ENCODE data around the gene SVOP. TPM values are rescaled to one million over a fixed set of nuclear protein-coding genes. Genes with fewer than 3 reads are reported as not detected.

SVOP gene
- polyA plus RNA-seq, 3 donors from 2014 or later, result not detected

GRCh38 chr12:108921946-108922345 lies 98.9 kb downstream of the SVOP start:
- H3K36me3 Mint-ChIP-seq, result no peaks in the 10 kb centered on the region
- no peak overlapping the region for H3K27ac Mint-ChIP-seq
- H3K27me3 Mint-ChIP-seq (ENCODE audit: low read depth in 3 of 3), result peaks cover 2 to 3% (median 3%) of the 10 kb centered on the region in 3 donors
- no peak overlapping the region for H3K4me3 Mint-ChIP-seq
- no peak for DNase-seq
- H3K4me1 Mint-ChIP-seq, result no peaks in the 10 kb centered on the region
- peaks cover 0 to 6% (median 0%) of the 10 kb centered on the region in 6 donors for H3K9me3 Mint-ChIP-seq

DNA sequence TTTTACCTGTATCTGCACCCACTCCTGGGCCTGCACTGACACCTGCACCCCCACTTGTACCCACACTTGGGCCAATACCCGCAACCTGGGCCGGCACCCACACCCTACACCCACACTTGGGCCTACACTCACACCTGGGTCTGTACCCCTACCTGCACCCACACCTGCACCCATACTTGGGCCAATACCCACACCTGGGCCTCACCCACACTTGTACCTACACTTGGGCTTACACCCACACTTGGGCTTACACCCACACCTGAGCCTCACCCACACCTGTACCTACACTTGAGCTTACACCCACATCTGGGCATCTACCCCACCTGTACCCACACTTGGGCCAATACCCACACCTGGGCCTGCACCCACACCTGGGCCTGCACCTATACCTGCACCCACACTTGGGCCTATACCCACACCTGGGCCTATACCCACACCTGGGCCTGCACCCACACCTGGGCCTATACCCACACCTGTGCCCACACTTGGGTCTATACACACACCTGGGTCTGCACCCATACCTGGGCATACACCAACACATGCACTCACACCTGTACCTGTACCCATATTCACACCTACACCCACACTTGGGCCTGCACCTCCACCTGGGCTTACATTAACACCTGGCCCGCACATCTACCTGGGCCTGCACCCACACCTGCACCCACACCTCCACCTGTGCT lies 101.8 kb downstream of the SVOP start:
- H3K4me3 Mint-ChIP-seq, result no peak overlapping the region
- no peak for DNase-seq
- peaks cover 3 to 6% (median 3%) of the 10 kb centered on the region in 3 donors for H3K27me3 Mint-ChIP-seq (ENCODE audit: low read depth in 3 of 3)
- H3K9me3 Mint-ChIP-seq, result peaks cover 0 to 3% (median 0%) of the 10 kb centered on the region in 6 donors
- H3K36me3 Mint-ChIP-seq, result no peaks in the 10 kb centered on the region
- H3K27ac Mint-ChIP-seq, result no peak overlapping the region
- H3K4me1 Mint-ChIP-seq, result no peaks in the 10 kb centered on the region

DNA sequence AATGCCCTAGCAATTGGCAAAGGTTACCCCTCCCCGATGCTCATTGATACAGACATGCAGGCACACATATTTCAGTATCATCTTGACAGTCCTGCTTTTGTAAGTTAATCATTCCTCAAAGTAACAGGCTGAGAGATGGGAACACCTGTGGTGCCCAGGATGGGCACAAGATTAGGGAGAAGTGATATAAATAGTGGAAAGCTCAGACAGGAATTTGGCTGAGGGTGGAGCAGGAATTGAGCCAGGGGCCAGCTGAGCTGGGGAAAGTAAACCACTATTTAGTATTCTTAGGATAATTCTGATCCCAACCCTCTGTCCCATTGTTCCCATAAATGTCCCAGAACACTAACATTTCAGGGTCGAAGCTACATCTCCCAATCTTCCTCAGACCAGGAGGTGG lies 102.7 kb downstream of the SVOP start:
- Mint-ChIP-seq H3K27me3 (ENCODE audit: low read depth in 3 of 3) (peaks cover 3 to 6% (median 6%) of the 10 kb centered on the region in 3 donors), H3K4me3 (no peak overlapping the region), H3K27ac (no peak overlapping the region), H3K9me3 (peaks cover 0 to 3% (median 0%) of the 10 kb centered on the region in 6 donors), H3K36me3 (no peaks in the 10 kb centered on the region), H3K4me1 (no peaks in the 10 kb centered on the region)
- no peak for DNase-seq

- no peak for DNase-seq
- Mint-ChIP-seq H3K27me3 (ENCODE audit: low read depth in 3 of 3) (peaks cover 2 to 10% (median 6%) of the 10 kb centered on the region in 3 donors), H3K36me3 (no peaks in the 10 kb centered on the region), H3K27ac (no peak overlapping the region), H3K4me1 (no peaks in the 10 kb centered on the region), H3K9me3 (peaks cover 0 to 3% (median 0%) of the 10 kb centered on the region in 6 donors), H3K4me3 (no peak overlapping the region)
Observed at GRCh38 chr12:108916336-108916735, 104.5 kb downstream of the SVOP start.

DNA sequence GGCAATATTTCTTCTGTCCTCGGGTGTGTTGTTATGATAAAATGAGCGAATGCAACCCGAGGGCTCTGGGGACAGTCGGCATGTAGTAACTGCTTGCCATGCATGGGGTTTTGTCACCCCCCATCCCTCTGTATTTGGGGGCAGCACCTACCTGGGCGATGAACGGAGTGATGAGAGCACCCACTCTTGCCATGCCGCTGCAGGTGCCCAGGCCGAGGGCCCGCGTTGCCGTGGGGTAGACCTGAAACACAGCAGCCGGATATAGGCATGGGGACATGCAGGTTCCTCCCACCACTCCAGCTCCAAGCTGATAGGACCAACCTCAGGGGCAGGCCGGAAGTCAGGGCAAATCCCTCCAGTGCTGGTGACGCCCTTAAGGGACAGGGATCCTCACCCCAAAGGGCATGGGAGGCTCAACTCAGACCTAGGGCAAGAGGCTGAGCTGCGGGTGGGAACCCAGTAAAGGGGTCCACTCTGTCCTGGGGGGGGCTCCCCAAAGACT lies 105.2 kb downstream of the SVOP start:
- Mint-ChIP-seq H3K36me3 (no peaks in the 10 kb centered on the region), H3K27me3 (ENCODE audit: low read depth in 3 of 3) (peaks cover 2 to 10% (median 7%) of the 10 kb centered on the region in 3 donors), H3K4me3 (no peak overlapping the region), H3K27ac (no peak overlapping the region), H3K4me1 (no peaks in the 10 kb centered on the region), H3K9me3 (no peaks in the 10 kb centered on the region)
- DNase-seq, result no peak

DNA sequence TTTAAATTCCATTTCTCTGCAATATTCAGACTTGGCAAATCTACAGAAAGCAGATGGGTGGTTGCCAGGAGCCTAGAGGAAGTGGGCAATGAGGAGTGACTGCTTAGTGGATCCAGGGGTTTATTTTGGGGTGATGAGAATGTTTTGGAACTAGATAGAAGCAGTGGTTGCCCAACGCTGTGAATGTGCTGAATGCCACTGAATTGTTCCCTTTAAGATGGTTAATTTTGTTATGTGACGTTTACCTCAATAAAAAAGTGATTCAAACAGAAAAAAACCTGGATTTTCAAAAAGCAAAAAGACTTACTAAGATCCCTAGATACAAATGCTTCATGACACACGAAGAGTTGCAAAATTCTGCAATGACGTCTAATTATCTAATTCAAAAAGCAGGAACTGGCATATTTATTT lies 106.7 kb downstream of the SVOP start:
- H3K36me3 Mint-ChIP-seq, result no peaks in the 10 kb centered on the region
- H3K27ac Mint-ChIP-seq, result no peak overlapping the region
- H3K4me1 Mint-ChIP-seq, result no peaks in the 10 kb centered on the region
- H3K4me3 Mint-ChIP-seq, result no peak overlapping the region
- peaks cover 0 to 12% (median 5%) of the 10 kb centered on the region in 3 donors for H3K27me3 Mint-ChIP-seq (ENCODE audit: low read depth in 3 of 3)
- no peaks in the 10 kb centered on the region for H3K9me3 Mint-ChIP-seq
- no peak for DNase-seq

DNA sequence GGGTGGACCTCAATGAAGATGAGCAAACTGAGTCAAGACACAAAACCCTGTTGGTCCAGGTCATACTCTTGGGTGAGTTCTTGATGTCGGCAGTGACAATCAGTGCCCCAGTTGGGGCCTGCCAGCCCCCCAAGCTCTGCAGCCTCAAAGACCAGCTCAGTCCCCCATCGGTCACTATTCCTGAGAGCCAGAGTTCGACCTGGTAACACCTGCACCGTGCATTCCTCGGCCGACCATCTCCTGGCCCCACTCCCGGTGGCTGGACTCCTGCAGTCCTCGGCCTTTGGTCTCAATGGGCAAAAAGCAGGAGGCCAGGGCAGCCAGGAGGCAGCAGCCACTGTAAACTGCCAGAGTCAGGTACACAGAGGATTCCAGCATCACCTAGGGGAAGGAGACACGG lies 108.5 kb downstream of the SVOP start:
- H3K36me3 Mint-ChIP-seq, result no peaks in the 10 kb centered on the region

GRCh38 chr12:108911915-108912314 lies 109.0 kb downstream of the SVOP start:
- H3K4me3 Mint-ChIP-seq, result no peak overlapping the region
- H3K27ac Mint-ChIP-seq, result no peak overlapping the region
- no peaks in the 10 kb centered on the region for H3K9me3 Mint-ChIP-seq
- peaks cover 4 to 14% (median 7%) of the 10 kb centered on the region in 3 donors for H3K27me3 Mint-ChIP-seq (ENCODE audit: low read depth in 3 of 3)
- no peaks in the 10 kb centered on the region for H3K36me3 Mint-ChIP-seq
- no peak for DNase-seq
- no peaks in the 10 kb centered on the region for H3K4me1 Mint-ChIP-seq

More for the DNA sequence above, 108.5 kb downstream of the SVOP start:
- Mint-ChIP-seq H3K4me3 (no peak overlapping the region), H3K4me1 (no peaks in the 10 kb centered on the region), H3K27me3 (ENCODE audit: low read depth in 3 of 3) (peaks cover 4 to 14% (median 5%) of the 10 kb centered on the region in 3 donors), H3K9me3 (no peaks in the 10 kb centered on the region), H3K27ac (no peak overlapping the region)
- no peak for DNase-seq

DNA sequence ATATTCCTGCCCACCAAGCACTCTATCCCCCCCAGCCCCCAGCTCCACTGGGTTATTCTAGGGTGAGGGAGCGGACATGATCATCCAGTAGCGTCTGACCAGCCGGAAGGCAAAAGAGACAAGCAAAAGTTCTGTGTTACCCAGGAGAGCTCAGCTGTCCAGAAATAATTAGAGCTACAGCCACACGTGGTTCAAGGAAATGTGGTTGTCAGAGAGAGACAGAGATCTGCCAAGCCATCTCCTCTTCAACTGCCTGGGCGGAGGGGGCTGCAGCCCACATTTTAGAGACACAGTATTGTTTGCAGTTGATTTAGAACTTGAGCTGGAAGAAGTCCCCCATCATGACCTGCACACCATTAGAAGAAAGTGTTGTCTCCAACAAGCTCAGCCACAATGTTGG lies 110.5 kb downstream of the SVOP start:
- DNase-seq, result no peak
- peaks cover 0 to under 1% of the 10 kb centered on the region in 2 donors for H3K4me1 Mint-ChIP-seq
- H3K4me3 Mint-ChIP-seq, result no peak overlapping the region
- H3K36me3 Mint-ChIP-seq, result no peaks in the 10 kb centered on the region
- peaks cover 7 to 11% (median 8%) of the 10 kb centered on the region in 3 donors for H3K27me3 Mint-ChIP-seq (ENCODE audit: low read depth in 3 of 3)
- H3K27ac Mint-ChIP-seq, result no peak overlapping the region
- peaks cover 0 to 2% (median 0%) of the 10 kb centered on the region in 6 donors for H3K9me3 Mint-ChIP-seq

- Mint-ChIP-seq H3K36me3 (no peaks in the 10 kb centered on the region), H3K9me3 (peaks cover 0 to 2% (median 0%) of the 10 kb centered on the region in 6 donors), H3K27ac (no peak overlapping the region), H3K27me3 (ENCODE audit: low read depth in 3 of 3) (peaks cover 6 to 10% (median 7%) of the 10 kb centered on the region in 3 donors), H3K4me1 (peaks cover 0 to 2% of the 10 kb centered on the region in 2 donors), H3K4me3 (no peak overlapping the region)
- DNase-seq, result no peak
Observed at GRCh38 chr12:108907839-108908351, 113.0 kb downstream of the SVOP start.

DNA sequence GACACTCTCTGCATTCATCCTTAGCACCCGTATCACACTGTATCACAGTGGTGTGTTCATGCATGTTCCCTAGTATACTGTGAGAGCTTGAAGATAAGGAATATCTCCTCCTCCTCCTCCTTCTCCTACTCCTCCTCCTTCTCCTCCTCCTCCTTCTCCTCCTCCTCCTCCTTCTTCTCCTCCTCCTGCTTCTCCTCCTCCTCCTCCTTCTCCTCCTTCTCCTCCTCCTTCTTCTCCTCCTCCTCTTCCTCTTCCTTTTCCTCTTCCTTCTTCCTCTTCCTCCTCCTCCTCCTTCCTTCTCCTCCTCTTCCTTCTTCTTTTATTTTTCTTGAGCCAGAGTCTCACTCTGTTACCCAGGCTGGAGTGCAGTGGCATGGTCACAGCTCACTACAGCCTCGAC lies 113.9 kb downstream of the SVOP start:
- peaks cover 0 to 2% (median 0%) of the 10 kb centered on the region in 6 donors for H3K9me3 Mint-ChIP-seq
- peaks cover 6 to 7% (median 6%) of the 10 kb centered on the region in 3 donors for H3K27me3 Mint-ChIP-seq (ENCODE audit: low read depth in 3 of 3)
- no peak overlapping the region for H3K4me3 Mint-ChIP-seq
- no peaks in the 10 kb centered on the region for H3K36me3 Mint-ChIP-seq
- peaks cover 0 to 2% of the 10 kb centered on the region in 2 donors for H3K4me1 Mint-ChIP-seq
- no peak for DNase-seq
- H3K27ac Mint-ChIP-seq, result no peak overlapping the region

DNA sequence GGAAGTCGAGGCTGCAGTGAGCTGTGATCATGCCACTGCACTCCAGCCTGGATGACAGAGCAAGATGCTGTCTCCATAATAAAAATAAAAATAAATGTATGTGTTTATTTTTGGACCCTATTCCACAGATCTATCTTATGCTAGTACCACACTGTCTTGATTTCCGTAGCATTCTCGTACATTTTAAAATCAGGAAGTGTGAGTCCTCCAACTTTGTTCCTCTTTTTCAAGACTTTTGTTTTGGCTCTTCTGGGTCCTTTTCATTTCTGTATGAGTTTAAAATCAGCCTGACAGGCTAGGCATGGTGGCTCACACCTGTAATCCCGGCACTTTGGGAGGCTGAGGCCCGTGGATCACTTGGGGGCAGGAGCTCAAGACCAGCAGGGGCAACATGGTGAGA lies 115.1 kb downstream of the SVOP start:
- DNase-seq, result no peak
- no peak overlapping the region for H3K27ac Mint-ChIP-seq
- H3K4me1 Mint-ChIP-seq, result peaks cover 0 to 2% of the 10 kb centered on the region in 2 donors
- no peak overlapping the region for H3K4me3 Mint-ChIP-seq
- no peaks in the 10 kb centered on the region for H3K36me3 Mint-ChIP-seq
- peaks cover 5 to 7% (median 5%) of the 10 kb centered on the region in 3 donors for H3K27me3 Mint-ChIP-seq (ENCODE audit: low read depth in 3 of 3)
- H3K9me3 Mint-ChIP-seq, result peaks cover 0 to 2% (median 0%) of the 10 kb centered on the region in 6 donors

- DNase-seq, result no peak
- no peaks in the 10 kb centered on the region for H3K36me3 Mint-ChIP-seq
- no peaks in the 10 kb centered on the region for H3K9me3 Mint-ChIP-seq
- no peaks in the 10 kb centered on the region for H3K4me1 Mint-ChIP-seq
- H3K4me3 Mint-ChIP-seq, result no peak overlapping the region
- peaks cover 3 to 7% (median 7%) of the 10 kb centered on the region in 3 donors for H3K27me3 Mint-ChIP-seq (ENCODE audit: low read depth in 3 of 3)
- no peak overlapping the region for H3K27ac Mint-ChIP-seq
Observed at GRCh38 chr12:108899145-108899544, 121.7 kb downstream of the SVOP start.

GRCh38 chr12:108896817-108897216 lies 124.1 kb downstream of the SVOP start:
- no peak for DNase-seq
- no peak overlapping the region for H3K4me3 Mint-ChIP-seq
- H3K27me3 Mint-ChIP-seq (ENCODE audit: low read depth in 3 of 3), result peaks cover 3 to 7% (median 7%) of the 10 kb centered on the region in 3 donors
- H3K9me3 Mint-ChIP-seq, result no peaks in the 10 kb centered on the region
- no peaks in the 10 kb centered on the region for H3K36me3 Mint-ChIP-seq
- no peaks in the 10 kb centered on the region for H3K4me1 Mint-ChIP-seq
- no peak overlapping the region for H3K27ac Mint-ChIP-seq
